HG02973 (cell line): ENCODE measurements around the gene BST2.
A peak's percentile ranks its signal among the peaks of the same experiment; 100 is the strongest.
"Not testable (repeated sequence)": the region's sequence is repeated elsewhere in the genome, so short reads cannot be mapped to it uniquely, and the experiment has no call there.

Source experiments
- ATAC-seq: cut with Tn5 transposase; IDR thresholded peaks from one replicate; pipeline ENCODE4 v1.9.1; 2021; ENCODE audit warnings: moderate library complexity; ENCODE audit not compliant: unreplicated experiment

BST2 gene

GRCh38 chr19:17390665-17391370, 14.6 kb downstream of the BST2 start:
- peak; percentile 83 for ATAC-seq

DNA sequence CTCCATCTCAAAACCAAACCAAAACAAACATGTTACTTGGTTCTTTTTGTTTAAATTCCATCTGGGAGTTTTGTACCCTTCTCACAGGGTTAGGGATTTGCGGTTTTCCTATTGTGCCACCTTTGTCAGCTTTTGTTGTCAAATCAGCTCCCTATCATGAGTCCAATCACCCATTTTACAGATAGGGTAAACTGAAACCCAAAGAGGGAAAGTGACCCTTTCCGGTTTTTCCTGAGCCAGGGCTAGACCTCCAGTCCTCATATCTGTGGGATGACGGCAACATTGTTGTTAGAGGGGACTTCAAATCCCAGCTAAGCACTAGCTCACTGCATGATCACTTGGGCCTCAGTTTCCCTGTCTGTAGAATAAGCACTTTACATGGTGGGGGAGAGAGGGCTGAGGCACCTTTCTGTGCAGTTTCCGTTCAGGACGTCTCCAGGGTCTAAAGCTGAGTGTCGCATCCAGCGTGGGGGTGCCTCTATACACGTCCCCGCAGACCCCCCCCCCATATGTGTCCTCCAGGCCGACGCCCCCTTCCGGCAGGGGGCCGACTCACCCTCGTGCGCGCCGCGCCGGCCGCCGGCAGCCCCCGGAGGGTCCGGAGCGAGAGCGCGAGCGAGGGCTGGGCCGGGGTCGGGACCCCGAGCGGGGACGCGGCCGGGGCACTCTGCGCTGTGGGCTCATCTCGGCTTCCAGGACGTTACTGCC, 15.3 kb downstream of the BST2 start:
- no peak for ATAC-seq

- no peak for ATAC-seq
These were observed 16.1 kb downstream of the BST2 start for GRCh38 chr19:17389288-17389687.

DNA sequence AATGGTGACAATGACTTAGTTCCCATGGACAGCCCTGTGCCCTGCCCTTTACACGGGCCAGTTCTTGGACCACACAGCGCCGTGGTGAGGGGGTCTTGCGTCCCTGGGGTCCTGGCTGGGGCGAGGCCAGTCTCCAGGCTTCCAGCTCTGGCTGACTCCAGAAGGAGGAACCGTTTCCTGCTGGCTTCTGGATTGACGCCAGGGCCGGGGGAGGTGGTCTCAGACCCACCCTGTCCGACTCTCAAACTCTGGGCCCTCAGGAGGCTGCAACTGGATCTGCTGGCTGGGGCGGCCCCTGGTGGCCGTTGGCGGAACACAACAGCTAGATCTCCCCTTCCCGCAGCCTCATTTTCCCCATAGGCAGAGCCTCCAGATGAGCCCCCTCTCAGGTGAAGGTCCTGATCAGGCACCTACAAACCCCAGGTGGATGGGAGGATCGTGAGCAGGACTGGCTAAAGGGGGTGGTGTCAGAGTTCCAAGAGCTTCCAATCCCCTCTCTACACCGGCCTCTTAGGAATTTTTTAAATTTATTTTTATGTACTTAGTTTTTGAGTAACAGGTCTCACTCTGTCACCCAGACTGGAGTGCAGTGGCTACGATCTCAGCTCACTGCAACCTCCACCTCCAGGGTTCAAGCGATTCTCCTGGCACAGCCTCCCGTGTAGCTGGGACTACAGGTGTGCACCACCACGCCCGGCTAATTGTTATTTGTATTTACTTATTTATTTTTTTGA, 19.4 kb downstream of the BST2 start:
- no peak for ATAC-seq

- no peak for ATAC-seq
These were observed 24.8 kb downstream of the BST2 start for GRCh38 chr19:17380426-17381138.

DNA sequence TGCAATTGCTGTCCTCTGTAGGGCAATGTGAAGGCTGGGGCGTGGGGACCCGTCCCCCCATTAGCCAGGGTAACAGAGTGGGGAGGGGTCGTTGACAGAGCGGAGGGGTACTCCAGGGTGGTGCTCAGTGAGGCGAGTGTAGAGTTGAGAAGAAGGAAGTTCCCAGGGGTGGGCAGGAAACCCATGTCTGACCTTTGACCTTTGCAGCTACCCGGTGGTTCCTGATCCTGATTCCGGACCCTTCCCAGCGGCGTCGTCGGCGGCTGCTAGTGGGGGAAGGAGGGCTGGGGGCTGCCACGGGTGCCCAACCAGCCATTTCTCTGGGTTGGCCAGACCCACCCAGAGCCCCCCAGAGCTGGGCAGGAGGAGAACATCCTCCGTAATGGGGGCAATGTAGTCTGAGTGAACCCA, 26.2 kb downstream of the BST2 start:
- no peak for ATAC-seq

- ATAC-seq, result no peak
These were observed 27.2 kb downstream of the BST2 start for GRCh38 chr19:17378271-17378670.

- no peak for ATAC-seq
These were observed 28.4 kb downstream of the BST2 start, which contains the start of gene PLVAP for GRCh38 chr19:17376935-17377600. Gene PLVAP (minus strand): TSS chr19:17377342. CDS start chr19:17377288, 54 bp downstream.

DNA sequence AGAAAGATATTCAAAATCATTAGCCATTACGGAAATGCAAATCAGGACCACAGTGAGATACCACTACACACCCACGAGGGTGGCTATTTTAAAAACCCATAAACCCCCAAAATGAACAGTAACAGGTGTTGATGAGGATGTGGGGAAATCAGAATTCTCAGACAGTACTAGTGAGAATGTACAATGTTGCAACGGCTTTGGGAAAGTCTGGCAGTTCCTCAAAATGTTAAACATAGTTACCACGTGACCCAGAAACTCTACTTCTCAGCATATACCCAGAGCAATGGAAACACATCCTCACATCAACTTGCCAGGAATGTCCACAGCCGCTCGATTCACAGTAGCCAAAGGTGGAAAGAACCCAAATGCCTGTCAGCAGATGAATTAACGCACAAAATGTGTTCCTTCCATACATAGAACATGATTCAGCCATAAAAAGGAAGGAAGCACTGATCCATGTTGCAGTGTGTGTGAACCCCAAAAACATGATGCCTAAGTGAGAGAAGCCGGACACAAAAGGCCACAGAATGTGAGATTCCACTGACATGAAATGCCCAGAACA, 35.3 kb downstream of the BST2 start:
- ATAC-seq, result peak; percentile 80

GRCh38 chr19:17365361-17365760, 40.1 kb downstream of the BST2 start:
- ATAC-seq, result no peak

DNA sequence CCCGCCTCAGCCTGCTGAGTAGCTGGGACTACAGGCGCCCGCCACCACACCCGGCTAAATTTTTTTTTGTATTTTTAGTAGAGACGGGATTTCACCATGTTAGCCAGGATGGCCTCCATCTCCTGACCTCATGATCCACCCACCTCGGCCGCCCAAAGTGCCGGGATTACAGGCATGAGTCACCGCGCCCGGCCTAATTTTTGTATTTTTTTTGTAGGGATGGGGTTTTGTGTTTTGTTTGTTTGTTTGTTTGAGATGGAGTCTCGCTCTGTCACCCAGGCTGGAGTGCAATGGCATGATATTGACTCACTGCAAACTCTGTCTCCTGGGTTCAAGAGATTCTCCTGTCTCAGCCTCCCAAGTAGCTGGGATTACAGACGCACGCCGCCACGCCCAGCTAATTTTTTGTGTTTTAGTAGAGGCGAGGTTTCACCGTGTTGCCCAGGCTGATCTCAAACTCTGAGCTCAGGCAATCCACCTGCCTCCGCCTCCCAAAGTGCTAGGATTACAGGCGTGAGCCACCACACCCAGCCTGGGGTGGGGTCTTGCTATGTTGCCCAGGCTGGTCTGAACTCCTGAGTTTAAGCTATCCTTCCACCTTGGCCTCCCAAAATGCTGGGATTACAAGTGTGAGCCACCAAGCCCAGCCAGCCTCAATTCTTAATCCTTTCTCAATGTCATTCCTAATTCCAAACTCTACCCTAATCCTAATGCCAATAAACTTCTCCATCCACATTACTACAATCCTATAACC, 41.4 kb downstream of the BST2 start:
- ATAC-seq, result not testable (repeated sequence)

GRCh38 chr19:17359905-17360800, 45.3 kb downstream of the BST2 start:
- no peak for ATAC-seq

GRCh38 chr19:17358395-17358794, 47.0 kb downstream of the BST2 start:
- no peak for ATAC-seq

GRCh38 chr19:17357724-17358123, 47.7 kb downstream of the BST2 start:
- ATAC-seq, result no peak

DNA sequence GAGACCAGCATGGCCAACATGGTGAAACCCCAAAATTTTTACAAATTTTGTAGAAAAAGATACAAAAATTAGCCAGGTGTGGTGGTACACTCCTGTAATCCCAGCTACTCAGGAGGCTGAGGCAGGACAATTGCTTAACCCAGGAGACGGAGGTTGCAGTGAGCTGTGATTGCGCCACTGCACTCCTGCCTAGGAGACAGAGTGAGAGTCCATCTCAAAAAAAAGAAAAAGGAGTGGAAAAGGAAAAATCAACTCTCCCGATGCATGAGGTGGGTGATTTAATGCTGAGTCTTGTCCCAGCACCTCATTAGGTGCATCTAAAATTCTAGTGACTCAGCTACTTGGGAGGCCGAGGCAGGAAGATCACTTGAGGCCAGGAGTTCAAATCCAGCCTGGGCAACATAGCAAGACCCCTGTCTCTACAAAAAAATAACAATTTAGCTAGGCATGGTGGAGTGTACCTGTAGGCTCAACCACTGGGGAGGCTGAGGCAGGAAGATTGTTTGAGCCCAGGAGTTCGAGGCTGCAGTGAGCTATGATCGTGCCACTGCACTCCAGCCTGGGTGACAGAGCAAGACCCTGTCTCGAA, 48.3 kb downstream of the BST2 start:
- no peak for ATAC-seq

GRCh38 chr19:17353386-17353785, 52.0 kb downstream of the BST2 start:
- ATAC-seq, result no peak
